Measurements from ENCODE around the gene CATSPER1.
"Not testable (repeated sequence)": the region's sequence is repeated elsewhere in the genome, so short reads cannot be mapped to it uniquely, and the experiment has no call there.

Gene CATSPER1

GRCh38 chr11:66036334-66036710 is 10.0 kb upstream of the CATSPER1 start:
- no peak for DNase-seq (ENCODE audit: low read depth)
- no peak overlapping the region for H3K4me3 ChIP-seq (ENCODE audit: low read length)
- no peak for TF ChIP-seq CTCF (conservative IDR thresholded peaks at IDR 0.05; ENCODE audit: low read length)

GRCh38 chr11:66035653-66036333 is 9.5 kb upstream of the CATSPER1 start:
- no peak for TF ChIP-seq CTCF (conservative IDR thresholded peaks at IDR 0.05; ENCODE audit: low read length)
- H3K4me3 ChIP-seq (ENCODE audit: low read length), result no peak overlapping the region
- no peak for DNase-seq (ENCODE audit: low read depth)

GRCh38 chr11:66032957-66033735 is 6.9 kb upstream of the CATSPER1 start:
- H3K4me3 ChIP-seq (ENCODE audit: low read length), result no peak overlapping the region
- DNase-seq (ENCODE audit: low read depth), result no peak
- TF ChIP-seq CTCF (conservative IDR thresholded peaks at IDR 0.05; ENCODE audit: low read length), result no peak

GRCh38 chr11:66023186-66023440 is 3.2 kb downstream of the CATSPER1 start:
- not testable (repeated sequence) for H3K4me3 ChIP-seq (ENCODE audit: low read length); DNase-seq (ENCODE audit: low read depth)

- DNase-seq (ENCODE audit: low read depth), result peak; percentile 46
- H3K4me3 ChIP-seq (ENCODE audit: low read length), result peak overlapping the region; percentile 32
- peak; percentile 69 for TF ChIP-seq CTCF (conservative IDR thresholded peaks at IDR 0.05; ENCODE audit: low read length)
These were observed 3.7 kb downstream of the CATSPER1 start for GRCh38 chr11:66022401-66023185.

- no peak for TF ChIP-seq CTCF (conservative IDR thresholded peaks at IDR 0.05; ENCODE audit: low read length)
- DNase-seq (ENCODE audit: low read depth), result peak; percentile 80
- no peak overlapping the region for H3K4me3 ChIP-seq (ENCODE audit: low read length)
These were observed 5.5 kb downstream of the CATSPER1 start for GRCh38 chr11:66020618-66021357.

- DNase-seq (ENCODE audit: low read depth), result no peak
- no peak overlapping the region for H3K4me3 ChIP-seq (ENCODE audit: low read length)
- TF ChIP-seq CTCF (conservative IDR thresholded peaks at IDR 0.05; ENCODE audit: low read length), result no peak
These were observed 6.1 kb downstream of the CATSPER1 start for GRCh38 chr11:66020212-66020611.

Measured in AG10803 (cell line).